ENCODE results near the gene SH3BP5. TPM values are rescaled to one million over a fixed set of nuclear protein-coding genes. Genes with fewer than 3 reads are reported as not detected.
A peak's percentile ranks its signal among the peaks of the same experiment; 100 is the strongest.

SH3BP5 gene
- total RNA-seq, 2 experiments from 2014 or later = 39.0 to 40.9 TPM

DNA sequence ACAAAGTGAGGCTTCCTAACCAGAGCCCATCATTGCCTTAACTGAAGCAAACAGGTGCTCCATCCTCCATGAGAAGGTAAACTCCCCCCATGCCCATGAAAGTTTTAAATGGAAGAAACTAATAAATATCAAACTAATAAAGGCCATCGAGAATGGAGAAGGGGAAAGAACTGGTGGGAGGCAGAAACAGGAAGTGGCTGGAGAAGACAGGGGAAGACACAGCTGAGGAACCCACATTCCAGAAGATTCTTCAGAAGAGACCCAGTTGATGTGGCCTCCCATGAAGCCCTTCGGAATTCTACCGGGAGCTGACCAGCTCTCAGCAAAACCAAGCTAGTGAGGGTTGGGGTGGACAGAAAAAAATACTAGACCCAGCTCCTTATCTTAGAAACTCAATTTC, 41.6 kb downstream of the SH3BP5 start:
- peak overlapping the region; percentile 27 for H3K4me3 Mint-ChIP-seq
- no peaks in the 10 kb centered on the region for H3K27me3 Mint-ChIP-seq
- no peak for DNase-seq
- H3K9me3 Mint-ChIP-seq = no peaks in the 10 kb centered on the region
- H3K4me1 Mint-ChIP-seq = peaks cover 77% of the 10 kb centered on the region
- POLR2A ChIA-PET = interaction anchor here (1.4 to 5.7 kb wide), 7 partner anchors 9 to 27 kb away, joined by 4 to 44 read pairs (median 16); no protein-coding TSS in a partner anchor
- CTCF ChIA-PET = interaction anchor here (0.8 to 4.1 kb wide), 10 partner anchors 8 to 89 kb away, joined by 3 to 24 read pairs (median 4); partner anchors contain the start of gene SH3BP5
- peak overlapping the region; percentile 96 for H3K27ac Mint-ChIP-seq
- H3K36me3 Mint-ChIP-seq (ENCODE audit: low read depth) = peaks cover 50% of the 10 kb centered on the region

DNA sequence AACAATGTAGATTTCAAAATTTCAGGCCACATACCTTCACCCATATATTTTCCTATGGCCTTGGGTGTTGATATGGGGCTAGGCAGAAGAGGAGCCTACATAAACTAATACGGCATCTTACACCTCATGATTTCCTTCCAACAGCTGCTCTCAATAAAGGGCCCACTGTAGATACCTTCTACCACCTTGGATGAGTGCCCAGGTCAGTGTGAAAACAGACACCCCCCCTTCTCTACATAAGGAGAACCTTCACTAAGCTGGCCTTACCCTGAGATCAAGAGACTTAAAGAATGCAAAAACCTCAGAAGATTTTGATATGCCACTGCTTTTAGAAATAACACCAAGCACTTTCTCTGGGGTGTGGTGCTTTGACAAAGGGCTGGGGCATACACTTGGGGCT, 42.7 kb downstream of the SH3BP5 start:
- POLR2A ChIA-PET = interaction anchor here (1.3 to 5.7 kb wide), 6 partner anchors 11 to 21 kb away, joined by 3 to 44 read pairs (median 20); no protein-coding TSS in a partner anchor
- Mint-ChIP-seq H3K4me1 (peaks cover 68% of the 10 kb centered on the region), H3K4me3 (no peak overlapping the region), H3K9me3 (no peaks in the 10 kb centered on the region), H3K36me3 (ENCODE audit: low read depth) (peaks cover 48% of the 10 kb centered on the region), H3K27me3 (no peaks in the 10 kb centered on the region), H3K27ac (peak overlapping the region; percentile 74)
- CTCF ChIA-PET = interaction anchor here (0.8 to 4.1 kb wide), 3 partner anchors 15 to 42 kb away, joined by 3 to 24 read pairs (median 3); partner anchors contain the start of gene SH3BP5
- no peak for DNase-seq

DNA sequence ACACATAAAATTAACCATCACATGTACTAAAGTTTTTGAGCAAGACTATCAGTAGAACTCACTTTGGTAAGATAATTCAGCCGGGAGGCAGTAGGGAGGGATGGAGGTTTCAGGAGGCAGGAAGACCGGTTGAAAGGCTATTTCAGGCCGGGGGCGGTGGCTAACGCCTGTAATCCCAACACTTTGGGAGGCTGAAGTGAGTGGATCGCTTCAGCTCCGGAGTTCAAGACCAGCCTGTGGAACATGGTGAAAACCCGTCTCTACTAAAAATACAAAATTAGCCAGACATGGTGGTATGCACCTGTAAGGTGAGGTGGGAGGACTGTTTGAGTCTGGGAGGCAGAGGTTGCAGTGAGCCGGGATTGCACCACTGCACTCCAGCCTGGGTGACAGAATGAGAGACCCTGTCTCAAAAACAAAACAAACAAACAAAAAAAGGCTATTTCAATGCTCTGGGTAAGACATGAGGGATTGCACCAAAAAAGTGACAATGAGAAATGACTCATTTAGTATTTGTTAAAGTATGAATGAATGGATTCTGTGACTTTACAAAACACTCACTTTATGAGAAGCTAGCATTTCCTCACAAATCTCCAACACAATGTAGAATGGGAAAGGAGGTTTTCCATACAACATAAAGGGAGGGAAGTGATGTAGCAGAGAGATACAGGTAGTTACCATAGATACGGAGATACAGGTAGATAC, 43.9 kb downstream of the SH3BP5 start:
- Mint-ChIP-seq H3K4me3 (no peak overlapping the region), H3K4me1 (peaks cover 73% of the 10 kb centered on the region), H3K27me3 (no peaks in the 10 kb centered on the region), H3K36me3 (ENCODE audit: low read depth) (peaks cover 43% of the 10 kb centered on the region), H3K9me3 (no peaks in the 10 kb centered on the region), H3K27ac (peak overlapping the region; percentile 30)
- no peak for DNase-seq
- POLR2A ChIA-PET = interaction anchor here (1.3 to 5.7 kb wide), 4 partner anchors 10 to 22 kb away, joined by 3 to 44 read pairs (median 10); no protein-coding TSS in a partner anchor
- CTCF ChIA-PET = no interaction called here

DNA sequence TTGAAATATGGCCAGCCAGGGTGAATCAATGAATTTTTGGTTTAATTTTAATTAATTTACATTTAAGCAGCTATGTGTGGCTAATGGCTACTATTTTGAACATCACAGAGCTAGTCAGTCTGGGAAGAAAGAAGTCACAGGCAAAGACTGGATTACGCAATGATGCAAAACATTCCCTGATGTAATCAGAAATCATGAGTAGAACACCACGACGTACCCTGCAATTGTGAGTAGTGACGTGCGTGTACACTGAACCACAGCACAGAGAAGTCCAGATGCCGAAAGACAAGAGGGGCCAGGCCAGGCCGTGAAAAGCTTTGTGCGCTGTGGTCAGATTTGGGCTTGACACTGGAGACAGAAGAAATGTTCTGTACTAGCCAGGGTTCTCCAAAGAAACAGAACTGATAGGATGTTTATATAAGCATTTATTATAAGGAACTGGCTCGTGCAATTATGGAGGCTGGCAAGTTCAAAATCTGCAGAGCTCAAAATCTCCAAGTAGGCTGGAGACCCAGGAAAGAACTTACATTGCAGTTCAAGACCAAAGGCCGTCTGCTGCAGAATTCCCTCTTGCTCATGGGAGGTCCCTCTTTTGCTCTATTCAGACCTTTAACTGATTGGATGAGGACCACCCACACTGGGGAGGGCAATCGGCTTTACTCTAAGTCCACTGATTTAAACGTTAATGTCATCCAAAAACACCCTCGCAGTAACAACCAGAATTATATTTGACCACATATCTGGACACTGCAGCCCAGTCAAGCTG, 44.6 kb downstream of the SH3BP5 start:
- peaks cover 66% of the 10 kb centered on the region for H3K4me1 Mint-ChIP-seq

DNA sequence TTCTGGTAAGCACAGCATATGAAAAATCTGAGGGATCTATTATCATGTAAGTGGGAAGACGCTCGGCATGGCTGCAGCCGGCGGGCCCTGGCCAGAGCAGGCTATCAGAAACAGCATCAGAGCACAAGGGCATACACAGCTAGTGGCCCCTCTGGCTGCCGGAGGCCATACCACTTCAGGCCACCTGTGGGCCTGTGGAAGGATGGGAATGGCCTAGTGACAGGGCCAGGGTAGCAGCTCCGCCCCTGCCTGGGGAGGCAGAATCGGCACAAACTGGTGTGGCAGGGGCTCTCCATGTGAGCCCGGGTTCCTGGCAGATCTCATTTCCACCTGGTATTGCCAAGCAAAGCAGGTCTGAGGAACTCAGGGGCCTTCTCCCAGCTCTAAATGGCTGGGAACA, 46.4 kb downstream of the SH3BP5 start:
- Mint-ChIP-seq H3K27ac (no peak overlapping the region), H3K9me3 (no peaks in the 10 kb centered on the region), H3K36me3 (ENCODE audit: low read depth) (peaks cover 36% of the 10 kb centered on the region), H3K27me3 (no peaks in the 10 kb centered on the region), H3K4me3 (no peak overlapping the region), H3K4me1 (peaks cover 53% of the 10 kb centered on the region)
- ChIA-PET CTCF (no interaction called here), POLR2A (interaction anchor here (1.3 to 2.2 kb wide), 2 partner anchors 9 to 16 kb away, joined by 4 to 6 read pairs; no protein-coding TSS in a partner anchor)
- no peak for DNase-seq

More for the DNA sequence above, 44.6 kb downstream of the SH3BP5 start:
- ChIA-PET POLR2A (interaction anchor here (0.9 to 1.3 kb wide), 2 partner anchors 16 to 17 kb away, joined by 4 to 5 read pairs; no protein-coding TSS in a partner anchor), CTCF (interaction anchor here (0.5 to 1.1 kb wide), 3 partner anchors 12 to 45 kb away, joined by 4 to 6 read pairs (median 6); partner anchors contain the start of gene SH3BP5)
- H3K4me3 Mint-ChIP-seq = no peak overlapping the region
- DNase-seq = no peak
- peaks cover 40% of the 10 kb centered on the region for H3K36me3 Mint-ChIP-seq (ENCODE audit: low read depth)
- no peaks in the 10 kb centered on the region for H3K27me3 Mint-ChIP-seq
- H3K27ac Mint-ChIP-seq = no peak overlapping the region
- H3K9me3 Mint-ChIP-seq = no peaks in the 10 kb centered on the region

DNA sequence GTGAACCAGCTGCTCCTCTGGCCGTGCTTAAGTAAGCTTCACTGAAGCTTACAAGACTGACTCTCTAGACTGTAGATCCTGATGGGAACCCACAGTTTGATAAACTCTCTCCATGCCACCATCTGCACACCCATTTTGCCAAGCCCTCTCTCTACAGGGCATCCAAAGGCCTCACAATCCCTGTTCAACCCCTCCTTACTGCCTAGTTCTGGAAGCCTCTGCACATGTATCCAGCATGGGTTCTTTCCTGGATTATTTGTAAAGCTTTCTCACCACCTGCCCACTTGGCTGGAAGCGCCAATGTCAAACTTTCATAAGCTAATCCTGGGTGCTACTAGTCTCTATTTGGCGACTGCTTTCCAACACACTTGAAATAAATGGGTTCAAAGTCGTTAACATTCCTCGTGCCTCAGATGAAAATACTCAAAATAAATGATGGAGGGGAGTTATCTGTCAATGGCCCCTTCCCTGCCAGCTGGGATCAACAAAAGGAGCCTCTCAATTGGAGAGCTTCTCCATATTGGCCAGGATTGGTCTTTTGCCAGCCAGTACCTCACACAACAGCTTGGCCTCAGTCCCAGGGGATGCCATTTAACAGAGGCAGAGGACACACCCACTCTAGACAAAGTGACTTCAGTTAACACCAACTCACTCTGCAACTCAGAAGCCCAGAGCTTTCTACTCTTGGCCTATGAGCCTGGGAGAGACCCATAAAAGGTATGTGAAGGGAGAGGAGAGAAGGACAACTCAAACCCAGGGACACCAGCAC, 48.1 kb downstream of the SH3BP5 start:
- Mint-ChIP-seq H3K36me3 (ENCODE audit: low read depth) (peaks cover 33% of the 10 kb centered on the region), H3K27me3 (no peaks in the 10 kb centered on the region), H3K4me3 (no peak overlapping the region), H3K9me3 (no peaks in the 10 kb centered on the region), H3K4me1 (peaks cover 49% of the 10 kb centered on the region), H3K27ac (peak overlapping the region; percentile 1)
- no peak for DNase-seq
- CTCF ChIA-PET = interaction anchor here (1.0 to 3.5 kb wide), 2 partner anchors 49 to 79 kb away, joined by 3 to 10 read pairs; partner anchors contain the start of gene SH3BP5
- POLR2A ChIA-PET = interaction anchor here (1.0 to 1.9 kb wide), 4 partner anchors 11 to 26 kb away, joined by 3 to 5 read pairs (median 4); no protein-coding TSS in a partner anchor

DNA sequence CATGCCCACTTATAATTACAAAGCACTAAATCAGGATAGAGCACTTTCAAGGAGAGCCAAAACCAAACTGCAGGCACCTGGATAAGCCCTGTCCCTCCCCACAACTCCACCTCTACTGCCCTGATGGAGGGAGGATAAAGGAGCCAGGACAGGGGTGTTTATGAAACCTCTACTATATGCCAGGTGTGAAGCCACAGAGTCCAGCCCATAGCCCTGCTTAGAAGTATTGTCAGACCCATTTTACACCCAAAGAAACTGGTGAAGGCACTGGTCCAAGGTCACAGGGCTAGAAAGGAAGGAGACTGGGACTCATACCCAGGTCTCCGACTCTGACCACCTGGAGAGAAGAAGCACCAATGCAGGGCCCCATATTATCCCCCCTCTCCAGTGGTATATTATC, 48.7 kb downstream of the SH3BP5 start:
- H3K9me3 Mint-ChIP-seq = no peaks in the 10 kb centered on the region
- ChIA-PET POLR2A (interaction anchor here (1.0 to 1.9 kb wide), 4 partner anchors 10 to 27 kb away, joined by 3 to 5 read pairs (median 4); no protein-coding TSS in a partner anchor), CTCF (interaction anchor here (1.0 to 3.5 kb wide), 3 partner anchors 47 to 80 kb away, joined by 3 to 10 read pairs (median 3); partner anchors contain the start of gene SH3BP5)
- peaks cover 27% of the 10 kb centered on the region for H3K36me3 Mint-ChIP-seq (ENCODE audit: low read depth)
- H3K4me3 Mint-ChIP-seq = no peak overlapping the region
- H3K27me3 Mint-ChIP-seq = no peaks in the 10 kb centered on the region
- no peak for DNase-seq
- H3K27ac Mint-ChIP-seq = no peak overlapping the region
- H3K4me1 Mint-ChIP-seq = peaks cover 47% of the 10 kb centered on the region

DNA sequence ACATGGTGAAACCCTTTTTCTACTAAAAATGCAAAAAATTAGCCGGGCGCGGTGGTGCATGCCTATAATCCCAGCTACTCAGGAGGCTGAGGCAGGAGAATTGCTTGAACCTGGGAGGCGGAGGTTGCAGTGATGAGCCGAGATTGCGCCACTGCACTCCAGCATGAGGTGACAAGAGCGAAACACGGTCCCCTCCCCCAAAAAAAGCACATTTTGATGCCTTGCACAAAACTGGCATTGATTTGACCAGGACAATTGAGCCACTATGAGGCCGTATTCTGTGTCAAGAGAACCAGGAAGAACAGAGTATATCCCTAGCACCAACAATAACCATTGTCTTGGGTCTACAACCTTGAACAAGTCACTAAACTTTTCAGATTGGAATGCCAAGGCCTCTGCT, 50.6 kb downstream of the SH3BP5 start:
- Mint-ChIP-seq H3K9me3 (no peaks in the 10 kb centered on the region), H3K27me3 (no peaks in the 10 kb centered on the region), H3K4me3 (no peak overlapping the region), H3K36me3 (ENCODE audit: low read depth) (peaks cover 18% of the 10 kb centered on the region), H3K4me1 (peaks cover 41% of the 10 kb centered on the region), H3K27ac (no peak overlapping the region)
- POLR2A ChIA-PET = interaction anchor here (2.0 kb wide), 1 partner anchor 9 kb away, joined by 5 read pairs; no protein-coding TSS in a partner anchor
- CTCF ChIA-PET = interaction anchor here (2.2 to 7.6 kb wide), 3 partner anchors 9 to 51 kb away, joined by 7 to 28 read pairs (median 10); partner anchors contain the start of gene SH3BP5
- DNase-seq = no peak

DNA sequence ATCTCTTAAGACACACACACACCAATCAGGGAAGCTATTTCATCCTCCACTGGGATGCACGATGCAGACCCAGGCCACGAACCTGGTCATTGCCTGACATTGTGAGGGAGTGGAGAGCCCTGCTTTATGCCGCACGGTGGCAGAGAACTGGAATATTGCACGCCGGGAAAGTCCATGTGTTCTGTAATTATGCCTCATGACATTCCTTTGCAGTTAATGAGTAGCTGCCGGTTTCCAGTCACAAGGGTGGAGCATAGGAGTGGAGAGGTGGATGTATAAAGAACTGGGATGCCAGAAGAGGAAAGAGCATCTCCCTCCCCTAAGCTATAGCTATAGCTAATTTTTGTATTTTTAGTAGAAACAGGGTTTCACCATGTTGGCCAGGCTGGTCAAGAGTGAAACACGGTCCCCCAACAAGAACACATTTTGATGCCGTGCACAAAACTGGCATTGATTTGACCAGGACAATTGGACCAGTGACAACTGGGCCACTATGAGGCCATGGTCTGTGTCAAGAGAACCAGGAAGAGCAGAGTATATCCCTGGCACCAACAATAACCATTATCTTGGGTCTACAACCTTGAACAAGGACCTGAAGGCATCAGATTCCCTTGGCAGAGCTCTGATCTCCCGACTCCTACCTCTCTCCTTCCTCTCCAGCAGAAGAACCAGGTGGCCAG, 51.4 kb downstream of the SH3BP5 start:
- Mint-ChIP-seq H3K4me1 (peaks cover 47% of the 10 kb centered on the region), H3K9me3 (no peaks in the 10 kb centered on the region), H3K27ac (no peak overlapping the region), H3K36me3 (ENCODE audit: low read depth) (peaks cover 21% of the 10 kb centered on the region), H3K4me3 (no peak overlapping the region), H3K27me3 (no peaks in the 10 kb centered on the region)
- ChIA-PET POLR2A (interaction anchor here (2.0 kb wide), 1 partner anchor 10 kb away, joined by 5 read pairs; no protein-coding TSS in a partner anchor), CTCF (interaction anchor here (2.2 to 7.6 kb wide), 3 partner anchors 10 to 52 kb away, joined by 7 to 28 read pairs (median 10); partner anchors contain the start of gene SH3BP5)
- no peak for DNase-seq

DNA sequence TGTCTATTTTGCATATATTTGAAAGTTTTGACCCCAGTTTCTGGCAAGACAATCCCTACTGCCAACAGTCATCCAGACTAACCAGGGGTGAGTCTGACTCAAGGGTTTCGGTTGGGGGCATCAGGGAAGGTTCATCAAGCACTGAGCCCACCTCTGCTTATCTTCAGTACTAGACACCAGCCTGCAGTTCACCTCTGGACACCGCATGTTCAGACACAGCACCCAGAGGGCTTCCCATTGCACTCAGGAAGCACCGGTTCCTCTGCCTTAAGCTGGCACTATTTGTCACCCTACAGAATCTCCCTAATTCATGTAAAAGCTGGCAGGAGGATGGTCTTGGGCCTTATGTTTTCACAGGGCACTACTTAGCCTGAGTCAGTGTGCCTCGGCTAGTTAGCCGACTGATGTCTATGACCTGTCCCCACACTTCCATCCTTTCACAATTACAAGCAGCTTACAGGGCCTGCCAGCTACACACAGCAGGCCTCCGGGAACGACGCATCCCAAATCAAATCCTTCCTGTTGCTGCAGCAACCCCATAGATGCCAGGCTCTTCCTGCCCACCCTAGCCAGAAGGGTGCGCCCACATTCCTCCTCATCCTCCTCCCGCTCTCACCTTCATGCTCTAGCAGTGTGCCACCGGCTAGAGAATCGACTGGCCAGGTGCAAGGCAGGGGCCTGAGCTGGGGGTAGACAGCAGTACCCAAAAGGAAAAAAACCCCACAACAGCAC, 52.5 kb downstream of the SH3BP5 start:
- CTCF ChIA-PET = interaction anchor here (0.6 to 7.6 kb wide), 6 partner anchors 10 to 126 kb away, joined by 3 to 28 read pairs (median 4); no protein-coding TSS in a partner anchor
- Mint-ChIP-seq H3K4me1 (peaks cover 54% of the 10 kb centered on the region), H3K27ac (no peak overlapping the region), H3K9me3 (no peaks in the 10 kb centered on the region), H3K4me3 (no peak overlapping the region), H3K36me3 (ENCODE audit: low read depth) (peaks cover 17% of the 10 kb centered on the region), H3K27me3 (no peaks in the 10 kb centered on the region)
- DNase-seq = no peak
- POLR2A ChIA-PET = interaction anchor here (0.6 to 1.0 kb wide), 3 partner anchors 12 to 41 kb away, joined by 3 to 5 read pairs (median 4); no protein-coding TSS in a partner anchor

DNA sequence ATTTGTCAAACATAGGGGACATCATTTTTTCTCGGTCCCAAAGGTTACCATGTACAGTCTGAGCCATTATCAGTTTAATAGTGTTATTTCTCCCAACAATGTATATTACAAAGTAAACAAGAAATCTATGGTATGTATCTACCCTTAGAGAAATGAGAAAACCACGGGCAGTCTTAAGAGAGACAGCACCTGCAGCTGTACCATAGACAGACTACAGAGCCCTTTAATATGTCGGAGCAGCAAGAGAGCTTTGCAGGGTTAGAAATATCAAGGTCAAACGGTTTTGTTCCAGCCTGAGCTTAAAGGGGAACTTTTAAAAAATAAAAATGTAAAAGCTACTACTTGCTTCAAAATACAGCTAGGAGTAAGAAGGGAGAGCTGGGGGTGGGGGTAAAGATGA, 53.2 kb downstream of the SH3BP5 start:
- H3K9me3 Mint-ChIP-seq = no peaks in the 10 kb centered on the region
- no peaks in the 10 kb centered on the region for H3K27me3 Mint-ChIP-seq
- ChIA-PET CTCF (interaction anchor here (0.6 to 7.6 kb wide), 6 partner anchors 10 to 126 kb away, joined by 3 to 28 read pairs (median 4); partner anchors contain the start of gene SH3BP5), POLR2A (interaction anchor here (0.6 to 1.3 kb wide), 2 partner anchors 10 to 14 kb away, joined by 3 to 4 read pairs; no protein-coding TSS in a partner anchor)
- peaks cover 55% of the 10 kb centered on the region for H3K4me1 Mint-ChIP-seq
- no peak overlapping the region for H3K27ac Mint-ChIP-seq
- H3K36me3 Mint-ChIP-seq (ENCODE audit: low read depth) = peaks cover 20% of the 10 kb centered on the region
- H3K4me3 Mint-ChIP-seq = no peak overlapping the region
- DNase-seq = no peak

Data from activated CD4-positive, alpha-beta memory T cell treated with anti-CD3 and anti-CD28 coated beads, Interleukin-2, amount 10 ng/mL, durations not matched to agents 7 days and 5 days (primary cell).